Ovary (tissue), 9 donors: ENCODE data around the gene TRPM2. TPM values are rescaled to one million over a fixed set of nuclear protein-coding genes. Genes with fewer than 3 reads are reported as not detected.

ENCODE experiments used
- DNase-seq, 5 donors: peaks; one replicate each; pipeline ENCODE4 v3.0.0-alpha.2; 2019 to 2020
- H3K27ac ChIP-seq, 2 donors: fragments of 200-600 bp; one replicate each; pipeline versions ENCODE4 v1.5.1 to v1.8.0; 2019 to 2022
- H3K27me3 ChIP-seq: fragments of 200-600 bp; one replicate; pipeline ENCODE4 v1.8.0; 2022
- H3K36me3 ChIP-seq: fragments of 200-600 bp; sonication (generic); one replicate; pipeline ENCODE4 v1.5.1; 2019
- H3K4me1 ChIP-seq: one replicate; pipeline ENCODE4 v1.8.1; 2013; ENCODE audit warnings: mild to moderate bottlenecking, moderate library complexity; ENCODE audit not compliant: insufficient read depth
- H3K4me3 ChIP-seq: fragments of 200-600 bp; sonication (generic); one replicate; pipeline ENCODE4 v1.5.1; 2017
- H3K9me3 ChIP-seq, 2 donors: fragments of 200-600 bp in 1 of 2; sonication (generic) in 1 of 2; one replicate each; pipeline versions ENCODE4 v1.5.1 to v1.8.1; 2013 to 2019; ENCODE audit warnings: mild to moderate bottlenecking in 1 of 2, moderate library complexity in 1 of 2
- CTCF ChIP-seq, 3 donors: fragments of 450-650 bp in 2 of 3; fragments of 200-600 bp in 1 of 3; IDR thresholded peaks; one replicate each; pipeline versions ENCODE4 v1.5.1 to v1.8.0; 2016 to 2022; ENCODE audit warnings: antibody characterized with exemption in 3 of 3, mild to moderate bottlenecking in 1 of 3
- EP300 ChIP-seq: sonication (generic); formaldehyde crosslinking; IDR thresholded peaks from one replicate; pipeline ENCODE4 v1.6.1; 2017; ENCODE audit warnings: antibody characterized with exemption
- POLR2A ChIP-seq: fragments of 450-650 bp; IDR thresholded peaks from one replicate; pipeline ENCODE4 v1.6.1; 2017; ENCODE audit warnings: antibody characterized with exemption, mild to moderate bottlenecking, moderate library complexity
- WGBS, 3 donors: extraction: QIAGEN DNeasy Blood & Tissue Kit in 1 of 3; methylation state at CpG; one replicate each; pipeline versions ENCODE4 v1.1.5 to v1.1.7; 2013 to 2017; 5-methylcytosine and 5-hydroxymethylcytosine counted together
- intact Hi-C, 4 donors: fragments of 100-400 bp; cut with DNase I; formaldehyde crosslinking; loops; one replicate each; pipeline versions ENCODE4 v1.11.0 to v1.15.1; 2022 to 2023
- polyA plus RNA-seq, 2 donors: library from polyadenylated mRNA; stranded (reverse); fragments of 200-250 nt in 1 of 2; fragments of 350-450 nt in 1 of 2; fragmentation: Illumina TruSeq in 1 of 2; extraction: RNeasy Lipid Tissue Mini Kit (QIAGEN cat#74804) in 1 of 2; gene quantifications; one replicate each; pipeline ENCODE4 v1.2.3, GENCODE V29; 2013 to 2014
- total RNA-seq, 7 donors: library from RNA; depleted of rRNA in 2 of 7; stranded (reverse); fragments of >200 nt in 2 of 7; fragmentation: NEBNext Ultra II Directional in 3 of 7; extraction: Animal tissue kit (Norgen Biotek cat#: 25700) in 3 of 7; gene quantifications; one replicate each; pipeline versions ENCODE4 v1.1.0 to v1.2.4, GENCODE V29; 2016 to 2023
- donor health status: DM: no; HTN: no; CAD: no; lungs with moderate emphysema.
- donor health status: DM: no; HTN: no; CAD: no.
- donor health status: Bipolar disorder and iron deficiency.
- donor health status: DM: yes; HTN: yes; CAD: no.
- donor health status: DM: no; HTN: no; CAD: no.
- donor health status: DM: yes; HTN: yes; CAD: no.

The TRPM2 gene
- total and polyA plus RNA-seq, 9 donors, result 0.48 to 7.0 (median 1.8) TPM

- no peaks in the 10 kb centered on the region for H3K9me3 ChIP-seq
- intact Hi-C loops, result loop anchor here in 2 of 4 donors (2.0 to 10.0 kb wide), 4 partner anchors 27 to 929 kb away; partner anchors contain the start of gene UBE2G2 (in 1 of the 2)
- 84 to 94% (median 92%) methylated on average over 19 to 24 of the region's 24 CpGs for WGBS, 3 donors
- DNase-seq, result peak in 1 of 5 donors; percentile 29
- no peak for TF ChIP-seq EP300
- TF ChIP-seq POLR2A, result no peak
- TF ChIP-seq CTCF (IDR thresholded peaks at IDR 0.05), result no peak
- H3K27me3 ChIP-seq, result no peaks in the 10 kb centered on the region
- H3K4me3 ChIP-seq, result no peak overlapping the region
- H3K4me1 ChIP-seq, result peaks cover 4% of the 10 kb centered on the region
- no peak overlapping the region for H3K27ac ChIP-seq
- no peaks in the 10 kb centered on the region for H3K36me3 ChIP-seq
Observed at GRCh38 chr21:44335266-44336059, 18.0 kb upstream of the TRPM2 start.

- DNase-seq, result no peak
- no peak overlapping the region for H3K4me3 ChIP-seq
- no peaks in the 10 kb centered on the region for H3K27me3 ChIP-seq
- peaks cover 4% of the 10 kb centered on the region for H3K4me1 ChIP-seq
- intact Hi-C loops, result loop anchor here in 1 of 4 donors (5.0 to 10.0 kb wide), 3 partner anchors 40 to 927 kb away; partner anchors contain the start of gene UBE2G2
- no peaks in the 10 kb centered on the region for H3K36me3 ChIP-seq
- no peak overlapping the region for H3K27ac ChIP-seq
- no peaks in the 10 kb centered on the region for H3K9me3 ChIP-seq
- WGBS, 3 donors, result 28 to 40% (median 35%) methylated on average over 3 of the region's 3 CpGs
- TF ChIP-seq EP300 (no peak), CTCF (IDR thresholded peaks at IDR 0.05) (no peak)
Observed at GRCh38 chr21:44337449-44337848, 16.0 kb upstream of the TRPM2 start.

GRCh38 chr21:44337941-44338895, 15.2 kb upstream of the TRPM2 start:
- Histone ChIP-seq H3K36me3 (no peaks in the 10 kb centered on the region), H3K27ac (peak overlapping the region; percentile 80 to 95), H3K9me3 (no peaks in the 10 kb centered on the region), H3K4me1 (peaks cover 4% of the 10 kb centered on the region), H3K27me3 (no peaks in the 10 kb centered on the region), H3K4me3 (peak overlapping the region; percentile 51)
- no peak for TF ChIP-seq EP300
- no peak for TF ChIP-seq POLR2A
- peak in 2 of 3 donors; percentile 39 to 41 for TF ChIP-seq CTCF (IDR thresholded peaks at IDR 0.05)
- WGBS, 3 donors, result 1 to 2% (median 2%) methylated on average over 21 to 43 of the region's 47 CpGs
- peak; percentile 72 to 83 (median 81) for DNase-seq
- intact Hi-C loops, result loop anchor here in 1 of 4 donors (5.0 to 10.0 kb wide), 3 partner anchors 41 to 927 kb away; partner anchors contain the start of gene UBE2G2
